ENCODE measurements around the gene METRN.

METRN gene

DNA sequence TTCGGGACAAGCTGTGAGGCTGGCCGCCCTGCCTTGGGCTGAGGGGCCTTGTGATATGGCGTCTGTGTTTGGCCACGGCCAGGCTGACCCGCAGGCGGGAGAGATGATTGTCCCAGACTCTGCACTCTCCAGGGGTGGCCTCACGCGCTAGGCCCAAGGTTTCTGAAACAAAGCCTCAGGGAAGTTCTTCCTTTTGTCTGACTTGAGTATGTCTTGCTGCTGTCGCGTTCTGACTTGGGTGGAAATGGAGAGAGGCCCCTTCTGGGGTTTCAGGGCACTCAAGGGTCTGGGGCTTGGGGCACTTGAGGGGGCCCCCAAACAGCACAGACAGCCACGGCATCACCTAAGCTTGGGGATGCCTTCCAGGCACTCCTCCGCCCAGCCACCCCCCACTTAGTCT lies 3.8 kb upstream of the METRN start:
- no peak for DNase-seq

DNA sequence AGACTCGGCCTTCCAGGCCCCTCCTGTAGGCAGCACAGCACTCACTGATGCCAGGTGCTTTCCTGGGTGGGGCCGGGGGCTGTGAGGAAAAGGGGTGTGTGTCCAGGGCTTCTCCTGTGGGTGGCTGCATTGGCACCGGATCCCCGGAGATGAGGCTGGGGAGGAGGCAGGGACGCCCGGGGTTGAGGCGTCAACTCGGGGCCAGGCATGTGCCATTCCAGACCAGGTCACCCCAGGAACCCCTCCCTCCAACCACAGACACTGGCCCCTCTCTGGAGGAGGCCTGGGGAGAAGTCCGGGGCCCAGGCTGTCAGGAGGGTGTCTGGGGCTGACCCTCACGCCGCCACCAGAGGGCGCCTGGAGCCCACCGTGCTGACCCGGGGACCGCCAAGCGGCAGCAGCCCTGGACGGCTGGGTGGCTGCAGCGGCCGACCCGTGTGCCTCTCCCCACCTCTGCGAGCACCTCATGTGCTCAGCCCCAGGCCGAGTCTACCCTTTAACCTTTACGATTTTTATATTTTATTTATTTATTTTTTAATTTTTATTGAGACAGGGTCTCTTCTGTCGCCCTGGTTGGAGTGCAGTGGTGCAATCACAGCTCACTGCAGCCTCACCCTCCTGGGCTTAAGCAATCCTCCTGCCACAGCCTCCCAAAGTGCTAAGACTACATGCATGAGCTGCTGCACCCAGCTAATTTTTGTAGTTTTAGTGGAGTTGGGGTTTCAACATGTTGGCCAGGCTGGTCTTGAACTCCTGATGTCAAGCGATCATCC lies 3.2 kb upstream of the METRN start:
- peak; percentile 78 for DNase-seq

DNA sequence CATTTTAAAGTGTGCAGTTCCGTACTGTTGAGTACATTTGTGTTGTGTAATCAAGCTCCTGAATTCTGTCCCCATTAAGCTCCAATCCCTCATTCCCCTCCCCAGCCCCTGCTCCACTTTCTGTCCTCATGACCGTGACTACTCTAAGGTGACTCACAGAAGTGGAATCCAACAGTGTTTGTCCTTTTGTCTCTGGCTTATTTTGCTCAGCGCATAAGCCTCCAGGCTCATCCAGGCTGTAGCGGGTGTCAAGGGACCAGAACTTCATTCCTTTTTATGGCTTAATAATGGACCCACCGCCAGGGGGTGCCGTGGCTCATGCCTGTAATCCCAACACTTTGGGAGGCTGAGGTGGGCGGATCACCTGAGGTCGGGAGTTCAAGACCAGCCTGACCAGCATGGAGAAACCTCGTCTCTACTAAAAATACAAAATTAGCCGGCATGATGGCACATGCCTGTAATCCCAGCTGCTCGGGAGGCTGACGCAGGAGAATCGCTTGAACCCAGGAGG lies 2.1 kb upstream of the METRN start:
- peak; percentile 41 for DNase-seq

DNA sequence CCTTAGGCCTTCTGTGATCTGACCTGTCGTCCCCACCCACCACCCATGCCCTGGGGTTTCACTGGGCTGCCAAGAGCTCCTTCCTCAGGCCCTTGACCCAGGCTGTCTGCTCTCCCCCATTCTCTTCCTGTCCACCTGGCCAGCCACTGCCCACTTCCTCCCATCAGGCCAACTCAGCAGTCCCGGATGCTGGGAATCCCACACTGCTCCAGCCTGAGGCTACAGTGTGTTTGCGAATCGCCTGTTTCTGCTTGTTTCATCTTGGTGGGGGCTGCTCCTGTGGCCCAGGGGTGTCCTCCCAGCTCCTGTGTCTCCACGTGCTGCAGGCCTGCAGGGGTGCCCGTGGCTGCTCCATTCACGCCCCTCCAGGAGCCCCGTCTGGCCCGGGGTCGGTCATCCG lies 839 bp upstream of the METRN start:
- DNase-seq = no peak

DNA sequence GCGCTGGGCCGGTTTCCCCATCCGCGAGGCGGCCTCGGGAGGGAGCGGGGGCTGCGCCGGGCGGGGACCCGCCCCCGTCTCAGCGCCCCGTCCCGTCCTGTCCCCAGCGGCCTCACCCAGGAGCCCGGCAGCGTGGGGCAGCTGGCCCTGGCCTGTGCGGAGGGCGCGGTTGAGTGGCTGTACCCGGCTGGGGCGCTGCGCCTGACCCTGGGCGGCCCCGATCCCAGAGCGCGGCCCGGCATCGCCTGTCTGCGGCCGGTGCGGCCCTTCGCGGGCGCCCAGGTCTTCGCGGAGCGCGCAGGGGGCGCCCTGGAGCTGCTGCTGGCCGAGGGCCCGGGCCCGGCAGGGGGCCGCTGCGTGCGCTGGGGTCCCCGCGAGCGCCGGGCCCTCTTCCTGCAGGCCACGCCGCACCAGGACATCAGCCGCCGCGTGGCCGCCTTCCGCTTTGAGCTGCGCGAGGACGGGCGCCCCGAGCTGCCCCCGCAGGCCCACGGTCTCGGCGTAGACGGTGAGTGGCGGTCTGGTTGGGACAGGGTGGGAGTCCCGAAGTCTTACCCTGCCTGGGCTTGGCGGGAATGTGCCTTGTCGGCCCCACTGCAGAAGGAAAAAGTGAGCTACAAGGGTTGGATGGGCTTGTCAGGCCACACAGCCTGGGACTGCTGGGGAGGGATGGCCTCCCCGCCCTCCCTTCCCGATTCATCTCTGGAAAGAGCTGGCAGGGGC lies 720 bp downstream of the METRN start:
- no peak for DNase-seq

DNA sequence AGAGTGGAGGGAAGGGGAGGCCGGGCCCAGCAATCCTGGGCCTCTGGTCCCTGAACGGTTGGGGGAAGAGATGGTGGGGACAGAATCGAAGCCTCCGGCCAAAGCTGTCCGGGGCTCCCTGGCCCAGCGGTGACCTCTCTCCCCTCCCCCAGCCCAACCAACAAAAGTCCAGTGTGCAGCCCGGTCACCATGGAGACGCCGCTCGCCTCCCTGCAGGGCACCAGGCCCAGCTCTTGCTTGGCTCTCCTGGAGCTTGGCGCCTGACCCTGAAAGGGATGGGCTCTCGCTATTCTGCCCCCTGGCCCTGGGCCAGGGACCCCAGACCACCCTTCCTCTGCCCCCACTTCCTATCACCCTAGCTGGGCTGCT lies 1.3 kb downstream of the METRN start:
- no peak for DNase-seq

DNA sequence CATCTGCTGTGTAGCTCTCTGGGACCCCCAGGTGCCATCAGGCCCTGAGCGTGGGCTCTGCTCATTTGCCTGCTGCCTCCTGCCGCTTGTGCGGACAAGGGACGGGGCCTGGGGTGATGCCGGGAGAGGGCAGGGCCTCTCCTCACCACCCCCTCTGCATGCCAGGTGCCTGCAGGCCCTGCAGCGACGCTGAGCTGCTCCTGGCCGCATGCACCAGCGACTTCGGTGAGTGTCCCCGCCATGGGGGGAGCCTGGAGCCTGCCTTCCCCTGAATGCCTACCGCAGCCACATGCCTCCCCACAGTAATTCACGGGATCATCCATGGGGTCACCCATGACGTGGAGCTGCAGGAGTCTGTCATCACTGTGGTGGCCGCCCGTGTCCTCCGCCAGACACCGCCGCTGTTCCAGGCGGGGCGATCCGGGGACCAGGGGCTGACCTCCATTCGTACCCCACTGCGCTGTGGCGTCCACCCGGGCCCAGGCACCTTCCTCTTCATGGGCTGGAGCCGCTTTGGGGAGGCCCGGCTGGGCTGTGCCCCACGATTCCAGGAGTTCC lies 1.9 kb downstream of the METRN start:
- no peak for DNase-seq

DNA sequence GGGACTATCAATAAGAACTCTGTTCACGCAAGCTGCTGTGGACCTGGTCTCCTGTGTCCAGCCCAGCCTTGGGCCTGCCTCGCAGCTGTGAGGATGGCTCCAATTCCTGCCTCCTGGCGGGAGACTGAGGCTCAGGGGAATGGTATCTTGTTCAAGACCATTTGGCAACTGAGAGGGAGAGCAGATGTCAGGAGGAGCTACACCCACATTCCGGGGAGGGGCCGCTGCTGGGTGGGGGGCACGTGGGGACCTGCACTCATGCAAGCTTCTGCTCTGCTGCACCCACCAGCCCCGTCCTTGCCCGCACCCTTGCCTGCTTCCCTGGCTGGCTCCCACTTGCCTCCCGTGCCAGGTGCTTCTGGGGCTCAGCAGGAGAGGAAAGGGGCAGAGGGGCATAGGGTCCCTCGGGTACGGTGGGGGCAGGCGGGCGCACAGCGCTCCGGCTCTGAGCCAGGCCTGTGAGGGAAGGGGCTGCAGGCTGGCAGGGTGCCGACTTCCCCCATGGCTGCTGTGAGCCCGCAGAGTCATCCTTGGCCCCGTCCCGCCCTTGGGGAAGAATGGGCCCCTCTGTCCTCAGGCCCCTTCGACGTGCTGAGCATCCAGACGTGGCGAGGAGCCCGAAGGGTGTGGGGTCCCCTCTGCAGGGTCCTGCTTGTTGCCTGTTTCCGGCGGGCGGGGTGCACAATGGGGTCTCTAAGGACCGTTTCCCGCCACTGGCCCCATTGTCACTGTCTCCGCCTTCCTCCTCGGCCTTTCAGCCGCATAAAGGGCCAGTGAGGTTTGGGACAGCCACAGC lies 2.7 kb downstream of the METRN start:
- DNase-seq = no peak

DNA sequence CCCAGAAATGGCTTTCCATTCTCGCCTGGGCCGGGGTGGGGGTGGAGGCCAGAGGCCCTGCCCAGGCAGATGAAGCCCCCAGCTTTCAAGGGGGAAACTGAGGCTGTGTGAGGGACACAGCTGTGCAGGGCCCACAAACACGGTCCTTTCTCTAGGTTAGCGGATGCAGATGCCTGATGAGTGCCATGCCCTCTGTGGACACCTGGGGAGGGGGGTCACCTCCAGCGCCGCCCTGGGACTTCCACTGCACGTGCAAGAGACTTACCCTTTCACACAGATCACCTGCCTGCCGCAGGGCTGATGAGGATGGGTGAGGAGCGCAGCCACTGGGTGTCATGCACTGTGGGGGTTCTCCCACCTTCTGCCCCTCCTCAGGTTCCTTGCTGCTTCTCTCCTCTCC lies 3.5 kb downstream of the METRN start:
- no peak for DNase-seq

DNA sequence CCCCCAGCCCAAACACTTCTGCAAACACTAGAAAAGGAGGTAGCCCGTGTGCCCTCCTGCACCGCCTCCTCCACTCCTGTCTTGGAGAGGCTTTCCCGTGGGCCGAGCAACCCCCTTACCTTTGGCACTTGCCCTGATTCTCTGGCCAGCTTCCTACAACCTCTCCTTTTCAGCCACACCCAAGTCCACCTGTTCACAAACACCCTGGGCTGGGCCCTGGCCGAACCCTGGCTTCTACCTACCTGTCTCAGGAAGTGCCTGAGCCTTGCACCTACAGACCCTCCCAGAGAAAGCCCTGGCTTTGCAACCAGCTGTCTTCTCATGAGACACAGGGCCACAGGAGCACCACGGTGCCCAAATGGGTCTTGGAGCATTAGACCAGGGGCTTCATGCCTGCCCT lies 4.0 kb downstream of the METRN start:
- no peak for DNase-seq

DNA sequence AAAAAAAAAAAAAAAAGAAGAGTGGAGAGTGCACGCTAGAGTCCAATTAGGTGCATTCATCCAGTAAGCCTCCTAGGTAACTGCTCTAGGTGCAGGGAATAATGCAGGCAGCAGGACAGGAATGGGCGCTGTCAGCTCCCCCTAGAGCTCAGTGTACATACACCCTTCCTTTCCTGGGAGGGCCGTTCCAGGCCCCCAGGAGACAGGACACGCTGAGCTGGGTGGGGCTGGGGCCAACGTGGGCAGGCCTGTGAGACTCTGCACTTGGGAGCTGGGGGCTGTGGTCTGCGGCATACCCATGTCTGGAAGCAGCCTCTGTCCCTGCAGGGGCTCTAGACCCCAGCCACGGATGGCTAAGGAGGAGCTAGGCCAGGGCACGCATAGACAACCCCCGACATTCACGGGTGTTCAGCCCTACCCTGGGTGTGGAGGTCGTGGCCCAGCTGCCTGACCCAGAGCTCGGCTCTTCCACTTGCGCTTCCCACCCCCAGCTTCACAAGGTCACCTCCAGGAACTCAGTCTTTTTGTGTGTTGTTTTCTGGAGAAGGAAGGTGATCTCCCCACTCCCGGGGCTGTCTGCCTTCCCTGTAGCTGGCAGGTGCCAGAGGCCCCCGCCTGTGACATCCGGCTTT lies 5.0 kb downstream of the METRN start:
- DNase-seq = no peak

DNA sequence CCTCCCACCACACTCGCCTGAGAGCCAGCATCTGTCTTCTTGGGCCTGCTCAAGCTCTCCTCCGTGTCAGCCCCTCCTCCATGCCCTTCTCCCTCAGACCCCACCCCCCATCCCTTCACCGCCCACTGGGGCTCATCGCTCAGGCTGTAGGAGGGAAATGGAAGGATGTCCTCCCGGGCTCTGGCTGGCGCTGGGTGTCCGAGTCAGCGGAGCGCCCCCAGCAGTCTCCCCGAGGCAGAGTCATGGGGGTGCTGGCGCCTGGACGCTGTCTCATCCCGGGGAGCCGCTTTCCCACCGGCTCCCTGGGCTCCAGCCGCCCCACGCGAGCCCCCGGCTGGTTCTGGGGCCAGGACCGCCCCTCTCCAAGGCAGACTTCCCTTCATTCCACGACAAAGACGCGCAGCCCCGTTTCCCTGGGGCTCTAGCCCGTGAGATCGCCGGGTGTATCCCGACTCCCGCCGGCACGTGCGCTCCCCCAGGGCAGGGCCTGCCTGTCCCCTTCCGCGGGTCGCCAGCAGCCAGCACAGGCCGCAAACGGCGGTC lies 5.6 kb downstream of the METRN start:
- DNase-seq = no peak

DNA sequence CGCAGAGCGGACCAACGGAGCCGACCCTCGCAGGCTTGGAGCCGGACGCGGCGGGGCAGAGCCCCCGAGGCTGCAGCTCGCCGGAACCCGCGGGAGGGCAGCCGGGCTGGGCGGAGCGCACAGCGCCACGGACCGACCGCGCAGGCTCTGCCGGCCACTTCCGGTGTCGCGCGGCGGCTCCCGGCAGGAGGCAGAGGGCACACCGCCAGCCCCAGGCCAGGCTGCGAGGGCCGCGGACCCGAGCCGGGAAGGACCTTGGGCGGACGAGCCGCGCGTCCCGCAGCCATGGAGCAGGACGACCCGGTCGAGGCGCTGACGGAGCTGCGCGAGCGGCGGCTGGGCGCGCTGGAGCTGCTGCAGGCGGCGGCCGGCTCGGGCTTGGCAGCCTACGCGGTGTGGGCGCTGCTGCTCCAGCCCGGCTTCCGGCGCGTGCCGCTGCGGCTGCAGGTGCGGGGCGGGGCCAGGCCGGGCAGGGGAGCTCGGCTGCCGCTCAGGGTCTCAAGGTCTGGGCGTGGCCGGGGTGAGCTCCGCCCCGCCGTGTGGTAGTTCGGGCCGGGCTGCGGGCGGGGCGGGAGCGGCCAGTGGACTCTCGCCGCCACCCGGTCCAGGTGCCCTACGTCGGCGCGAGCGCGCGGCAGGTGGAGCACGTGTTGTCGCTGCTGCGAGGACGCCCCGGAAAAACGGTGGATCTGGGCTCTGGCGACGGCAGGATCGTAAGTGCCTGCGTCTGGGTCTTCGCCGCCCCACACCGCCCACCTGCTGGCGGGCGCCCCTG lies 6.3 kb downstream of the METRN start, which contains the start of gene ANTKMT:
TSS of gene ANTKMT (plus strand) at position 157 of the 775 bp plus-strand sequence. CDS start at position 286, 129 bp downstream.
- peak; percentile 85 for DNase-seq

DNA sequence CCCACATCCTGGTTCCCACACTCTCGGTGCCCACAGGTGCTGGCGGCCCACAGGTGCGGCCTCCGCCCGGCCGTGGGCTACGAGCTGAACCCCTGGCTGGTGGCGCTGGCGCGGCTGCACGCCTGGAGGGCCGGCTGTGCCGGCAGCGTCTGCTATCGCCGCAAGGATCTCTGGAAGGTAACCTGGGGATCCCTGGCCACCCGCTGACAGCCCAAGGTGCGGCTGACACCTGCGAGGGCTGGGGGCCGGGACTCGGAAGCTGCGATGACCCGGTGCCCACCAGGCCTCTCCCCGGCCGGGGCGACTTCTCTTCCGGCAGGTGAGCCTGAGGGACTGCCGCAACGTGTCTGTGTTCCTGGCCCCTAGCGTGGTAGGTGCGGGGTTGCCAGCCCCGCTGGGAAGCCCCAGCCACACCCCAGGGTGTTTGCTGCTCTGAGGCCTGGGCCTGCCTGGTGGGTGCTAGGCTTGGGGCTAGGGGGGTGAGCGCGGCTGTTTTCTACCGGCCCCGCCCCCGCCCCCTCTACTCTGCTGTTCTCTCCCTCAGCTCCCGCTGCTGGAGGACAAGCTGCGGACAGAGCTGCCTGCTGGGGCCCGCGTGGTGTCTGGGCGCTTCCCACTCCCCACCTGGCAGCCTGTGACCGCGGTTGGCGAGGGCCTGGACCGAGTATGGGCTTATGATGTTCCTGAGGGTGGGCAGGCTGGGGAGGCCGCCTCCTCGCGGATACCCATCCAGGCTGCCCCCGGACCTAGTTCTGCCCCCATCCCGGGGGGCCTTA lies 7.0 kb downstream of the METRN start:
- no peak for DNase-seq

DNA sequence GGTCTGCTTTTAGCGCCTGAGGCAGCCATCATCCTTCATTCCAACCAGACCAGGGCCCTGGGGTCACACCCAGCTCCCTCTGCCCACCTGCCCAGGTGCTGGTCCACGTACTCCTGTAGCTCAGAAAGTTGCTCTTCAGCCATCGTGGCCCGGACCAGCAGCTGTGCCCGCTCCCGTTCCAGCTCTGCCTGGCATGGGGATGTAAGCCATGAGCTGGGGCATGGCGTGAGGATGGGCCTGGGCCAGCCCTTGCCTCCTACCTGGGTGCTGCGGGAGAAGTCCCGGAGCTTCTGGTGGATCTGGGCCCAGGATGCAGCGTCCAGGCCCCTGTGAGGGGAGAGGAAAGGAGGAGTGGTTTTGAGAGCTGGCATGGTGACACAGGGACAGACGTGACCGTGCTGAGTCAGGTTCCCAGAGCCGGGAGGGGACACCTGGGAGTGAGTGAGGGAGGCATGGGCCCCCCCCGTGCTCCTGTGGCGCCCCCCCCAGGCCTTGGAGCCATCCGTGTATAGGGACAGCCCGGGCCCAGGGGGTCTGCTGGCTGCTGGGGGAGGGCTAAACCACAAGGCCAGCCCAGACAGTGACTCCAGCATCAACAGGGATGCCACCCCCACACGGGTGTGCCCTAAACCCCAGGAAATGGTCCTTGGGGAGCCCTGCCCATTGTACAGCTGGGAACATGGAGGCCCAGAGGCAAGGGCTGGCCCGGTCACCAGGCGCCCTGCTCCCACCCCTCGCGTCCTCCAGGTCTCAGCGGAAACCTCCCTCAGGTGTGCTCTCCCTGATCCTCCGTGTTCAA lies 8.1 kb downstream of the METRN start:
- no peak for DNase-seq

DNA sequence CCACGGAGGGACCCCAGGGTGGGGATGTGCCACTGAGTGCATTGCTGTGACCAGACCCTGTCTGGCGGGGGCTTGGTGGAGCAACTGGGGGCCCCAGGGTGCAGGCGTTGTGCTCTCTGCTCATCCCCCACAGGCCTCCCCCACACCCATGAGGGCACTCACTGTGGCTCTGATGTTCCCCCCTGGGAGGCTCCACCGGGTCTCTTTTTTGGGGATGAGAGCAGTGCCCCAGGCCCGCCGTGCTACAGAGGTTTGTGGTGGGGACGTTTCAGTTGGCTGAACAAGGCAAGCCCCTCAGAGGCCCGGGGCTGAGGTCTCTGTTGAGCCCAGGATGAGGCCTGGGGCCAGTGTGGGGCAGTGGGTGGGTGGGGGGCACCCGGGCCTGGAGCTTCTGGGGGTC lies 8.8 kb downstream of the METRN start:
- DNase-seq = no peak

DNA sequence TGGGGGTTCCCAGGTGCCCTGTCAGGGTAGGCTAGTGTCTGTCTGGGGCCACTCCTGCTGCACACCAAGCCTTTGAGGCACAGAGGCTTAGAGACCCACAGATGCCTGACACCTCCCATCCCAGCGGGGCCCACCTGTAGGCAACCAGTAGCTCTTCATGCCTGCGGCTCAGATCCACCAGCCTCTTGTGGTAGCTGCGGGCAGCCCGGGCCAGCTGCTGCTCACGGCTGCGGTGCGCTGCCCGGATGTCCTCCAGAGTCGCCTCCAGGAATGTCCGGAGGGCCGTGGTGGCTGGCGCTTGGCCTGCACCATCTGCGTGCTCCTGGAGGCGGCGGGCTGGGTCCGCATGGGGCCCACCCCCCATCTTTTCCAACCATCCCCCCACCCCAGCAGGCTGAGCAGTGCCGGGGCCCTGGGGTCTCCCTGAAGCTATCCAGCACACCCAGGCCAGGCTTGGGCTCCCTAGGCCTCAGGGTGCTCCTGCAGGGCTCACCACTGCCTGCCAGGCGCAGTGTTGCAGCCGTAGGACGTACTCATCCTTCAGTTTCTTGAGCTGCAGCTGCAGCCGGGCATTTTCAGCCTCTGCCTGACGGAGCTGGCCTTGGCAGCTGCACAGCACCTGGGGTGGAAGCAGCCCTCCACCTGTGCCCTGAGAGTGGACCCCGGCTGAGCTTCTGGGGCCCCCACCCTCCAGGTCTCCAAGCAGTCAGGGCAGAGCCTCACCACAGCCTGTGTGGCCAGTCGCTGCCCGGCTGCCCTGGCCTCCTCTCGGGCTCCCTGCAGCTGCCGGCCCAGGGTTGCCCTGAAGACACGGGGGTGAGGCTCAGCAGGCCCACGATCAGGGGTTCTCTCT lies 9.5 kb downstream of the METRN start:
- no peak for DNase-seq

DNA sequence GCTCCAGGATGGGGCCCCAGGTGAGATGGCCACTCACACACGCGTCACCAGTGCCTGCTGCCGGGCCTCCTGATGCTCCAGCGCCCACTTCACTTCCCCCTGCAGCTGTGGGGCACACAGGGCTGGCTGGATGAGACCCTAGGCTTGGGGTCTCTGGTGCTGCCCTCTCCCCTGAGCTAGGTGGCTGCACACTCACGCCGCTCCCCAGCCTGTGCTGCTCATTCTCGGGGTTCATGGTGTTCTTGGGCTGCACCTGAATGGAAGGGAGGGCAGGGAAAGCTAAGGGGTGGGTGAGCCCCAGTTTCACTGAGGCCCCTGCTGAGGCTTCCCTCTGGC lies 10.1 kb downstream of the METRN start:
- no peak for DNase-seq
